Neural cell (in vitro differentiated cells): ENCODE measurements around the gene TMEM40.

Experiments used
- EZH2 ChIP-seq: fragments of 200-600, 300-800 bp; shearing (Covaris generic), sonication (generic); IDR thresholded peaks from 2 replicates; pipeline ENCODE4 v1.6.1; 2014; ENCODE audit warnings: antibody characterized with exemption, low read length, borderline replicate concordance, mild to moderate bottlenecking; ENCODE audit not compliant: insufficient read depth, poor library complexity, severe bottlenecking
- POLR2AphosphoS5 ChIP-seq: IDR thresholded peaks from 2 replicates; pipeline ENCODE4 v1.6.1; 2012
- TAF1 ChIP-seq: IDR thresholded peaks from 2 replicates; pipeline ENCODE4 v1.6.1; 2012; ENCODE audit warnings: low read depth
- TF ChIP-seq, protein P1 (sequence below): fragments of 450-650 bp; IDR thresholded peaks from 2 replicates; pipeline ENCODE4 v1.5.1; 2014; ENCODE audit warnings: antibody characterized with exemption, mild to moderate bottlenecking, moderate library complexity; ENCODE audit not compliant: poor library complexity, severe bottlenecking
- TF ChIP-seq, protein P2 (sequence below): IDR thresholded peaks from 2 replicates; pipeline ENCODE4 v1.6.1; 2012; ENCODE audit warnings: borderline replicate concordance

DNA sequence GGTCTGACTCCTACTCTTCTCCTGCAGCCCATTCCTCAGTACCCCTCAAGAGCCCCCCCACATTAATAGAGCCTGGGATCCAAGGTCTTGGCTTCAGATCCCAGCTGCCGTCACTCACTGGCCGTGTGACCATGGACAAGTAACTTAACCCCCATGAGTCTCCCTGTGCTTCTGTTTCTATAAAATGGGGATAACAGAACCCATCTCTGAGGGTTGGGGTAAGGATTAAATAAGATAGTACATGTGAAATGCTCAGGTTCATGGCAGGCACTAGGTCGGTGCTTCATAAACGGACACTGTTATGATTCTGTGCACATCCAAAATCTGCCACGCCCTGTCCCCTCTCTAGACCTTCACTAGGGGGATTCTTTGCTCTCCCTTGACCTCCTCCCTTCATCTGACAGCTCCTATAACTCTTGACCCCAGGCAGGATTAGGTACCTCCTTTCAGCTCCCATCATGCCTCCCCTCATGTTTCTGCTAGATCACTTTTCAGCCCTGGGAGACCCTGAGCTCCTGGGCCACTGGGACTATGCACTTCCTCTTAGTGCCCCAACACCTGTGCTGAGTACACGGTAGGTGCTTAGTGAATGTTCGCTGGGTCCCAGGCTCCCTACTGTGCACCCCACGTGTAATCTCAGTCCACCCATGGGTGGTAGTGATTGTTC lies 39.0 kb upstream of the TMEM40 start:
- TF ChIP-seq EZH2 (no peak), POLR2AphosphoS5 (no peak), TAF1 (no peak)
- TF ChIP-seq, protein P1, sequence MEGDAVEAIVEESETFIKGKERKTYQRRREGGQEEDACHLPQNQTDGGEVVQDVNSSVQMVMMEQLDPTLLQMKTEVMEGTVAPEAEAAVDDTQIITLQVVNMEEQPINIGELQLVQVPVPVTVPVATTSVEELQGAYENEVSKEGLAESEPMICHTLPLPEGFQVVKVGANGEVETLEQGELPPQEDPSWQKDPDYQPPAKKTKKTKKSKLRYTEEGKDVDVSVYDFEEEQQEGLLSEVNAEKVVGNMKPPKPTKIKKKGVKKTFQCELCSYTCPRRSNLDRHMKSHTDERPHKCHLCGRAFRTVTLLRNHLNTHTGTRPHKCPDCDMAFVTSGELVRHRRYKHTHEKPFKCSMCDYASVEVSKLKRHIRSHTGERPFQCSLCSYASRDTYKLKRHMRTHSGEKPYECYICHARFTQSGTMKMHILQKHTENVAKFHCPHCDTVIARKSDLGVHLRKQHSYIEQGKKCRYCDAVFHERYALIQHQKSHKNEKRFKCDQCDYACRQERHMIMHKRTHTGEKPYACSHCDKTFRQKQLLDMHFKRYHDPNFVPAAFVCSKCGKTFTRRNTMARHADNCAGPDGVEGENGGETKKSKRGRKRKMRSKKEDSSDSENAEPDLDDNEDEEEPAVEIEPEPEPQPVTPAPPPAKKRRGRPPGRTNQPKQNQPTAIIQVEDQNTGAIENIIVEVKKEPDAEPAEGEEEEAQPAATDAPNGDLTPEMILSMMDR: no peak
- TF ChIP-seq, protein P2, sequence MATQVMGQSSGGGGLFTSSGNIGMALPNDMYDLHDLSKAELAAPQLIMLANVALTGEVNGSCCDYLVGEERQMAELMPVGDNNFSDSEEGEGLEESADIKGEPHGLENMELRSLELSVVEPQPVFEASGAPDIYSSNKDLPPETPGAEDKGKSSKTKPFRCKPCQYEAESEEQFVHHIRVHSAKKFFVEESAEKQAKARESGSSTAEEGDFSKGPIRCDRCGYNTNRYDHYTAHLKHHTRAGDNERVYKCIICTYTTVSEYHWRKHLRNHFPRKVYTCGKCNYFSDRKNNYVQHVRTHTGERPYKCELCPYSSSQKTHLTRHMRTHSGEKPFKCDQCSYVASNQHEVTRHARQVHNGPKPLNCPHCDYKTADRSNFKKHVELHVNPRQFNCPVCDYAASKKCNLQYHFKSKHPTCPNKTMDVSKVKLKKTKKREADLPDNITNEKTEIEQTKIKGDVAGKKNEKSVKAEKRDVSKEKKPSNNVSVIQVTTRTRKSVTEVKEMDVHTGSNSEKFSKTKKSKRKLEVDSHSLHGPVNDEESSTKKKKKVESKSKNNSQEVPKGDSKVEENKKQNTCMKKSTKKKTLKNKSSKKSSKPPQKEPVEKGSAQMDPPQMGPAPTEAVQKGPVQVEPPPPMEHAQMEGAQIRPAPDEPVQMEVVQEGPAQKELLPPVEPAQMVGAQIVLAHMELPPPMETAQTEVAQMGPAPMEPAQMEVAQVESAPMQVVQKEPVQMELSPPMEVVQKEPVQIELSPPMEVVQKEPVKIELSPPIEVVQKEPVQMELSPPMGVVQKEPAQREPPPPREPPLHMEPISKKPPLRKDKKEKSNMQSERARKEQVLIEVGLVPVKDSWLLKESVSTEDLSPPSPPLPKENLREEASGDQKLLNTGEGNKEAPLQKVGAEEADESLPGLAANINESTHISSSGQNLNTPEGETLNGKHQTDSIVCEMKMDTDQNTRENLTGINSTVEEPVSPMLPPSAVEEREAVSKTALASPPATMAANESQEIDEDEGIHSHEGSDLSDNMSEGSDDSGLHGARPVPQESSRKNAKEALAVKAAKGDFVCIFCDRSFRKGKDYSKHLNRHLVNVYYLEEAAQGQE: no peak
